Measurements from ENCODE around the gene CALHM5.

Gene CALHM5

GRCh38 chr6:116507324-116507723 lies 4.1 kb upstream of the CALHM5 start:
- no peak for DNase-seq (ENCODE audit: low read depth in 3 of 3, low spot score in 1 of 3)

- no peak for DNase-seq (ENCODE audit: low read depth in 3 of 3, low spot score in 1 of 3)
These were observed 2.9 kb upstream of the CALHM5 start for GRCh38 chr6:116508527-116508926.

GRCh38 chr6:116512111-116512559 lies 696 bp downstream of the CALHM5 start:
- no peak for DNase-seq (ENCODE audit: low read depth in 3 of 3, low spot score in 1 of 3)

GRCh38 chr6:116512734-116513133 lies 1.3 kb downstream of the CALHM5 start:
- DNase-seq (ENCODE audit: low read depth in 3 of 3, low spot score in 1 of 3) = no peak

GRCh38 chr6:116513224-116513875 lies 1.9 kb downstream of the CALHM5 start:
- DNase-seq (ENCODE audit: low read depth in 3 of 3, low spot score in 1 of 3) = no peak

GRCh38 chr6:116514111-116514510 lies 2.7 kb downstream of the CALHM5 start:
- no peak for DNase-seq (ENCODE audit: low read depth in 3 of 3, low spot score in 1 of 3)

- DNase-seq (ENCODE audit: low read depth in 3 of 3, low spot score in 1 of 3) = no peak
These were observed 3.7 kb downstream of the CALHM5 start for GRCh38 chr6:116515141-116515540.

- no peak for DNase-seq (ENCODE audit: low read depth in 3 of 3, low spot score in 1 of 3)
These were observed 7.4 kb downstream of the CALHM5 start for GRCh38 chr6:116518621-116519368.

GRCh38 chr6:116522896-116523295 lies 11.5 kb downstream of the CALHM5 start:
- DNase-seq (ENCODE audit: low read depth in 3 of 3, low spot score in 1 of 3) = no peak

- no peak for DNase-seq (ENCODE audit: low read depth in 3 of 3, low spot score in 1 of 3)
These were observed 12.8 kb downstream of the CALHM5 start for GRCh38 chr6:116524236-116524635.

GRCh38 chr6:116528133-116528532 lies 16.7 kb downstream of the CALHM5 start:
- DNase-seq (ENCODE audit: low read depth in 3 of 3, low spot score in 1 of 3) = no peak

- DNase-seq (ENCODE audit: low read depth in 3 of 3, low spot score in 1 of 3) = no peak
These were observed 17.3 kb downstream of the CALHM5 start for GRCh38 chr6:116528780-116529179.

GRCh38 chr6:116529466-116530290 lies 18.2 kb downstream of the CALHM5 start:
- DNase-seq (ENCODE audit: low read depth in 3 of 3, low spot score in 1 of 3) = no peak

- DNase-seq (ENCODE audit: low read depth in 3 of 3, low spot score in 1 of 3) = no peak
These were observed 19.0 kb downstream of the CALHM5 start for GRCh38 chr6:116530436-116530835.

GRCh38 chr6:116531675-116532570 lies 20.5 kb downstream of the CALHM5 start:
- peak in 2 of 3 donors; percentile 13 to 18 for DNase-seq (ENCODE audit: low read depth in 3 of 3, low spot score in 1 of 3)

GRCh38 chr6:116533233-116533957 lies 22.0 kb downstream of the CALHM5 start:
- no peak for DNase-seq (ENCODE audit: low read depth in 3 of 3, low spot score in 1 of 3)

- no peak for DNase-seq (ENCODE audit: low read depth in 3 of 3, low spot score in 1 of 3)
These were observed 23.7 kb downstream of the CALHM5 start for GRCh38 chr6:116535109-116535508.

GRCh38 chr6:116536216-116536621 lies 24.8 kb downstream of the CALHM5 start:
- no peak for DNase-seq (ENCODE audit: low read depth in 3 of 3, low spot score in 1 of 3)

GRCh38 chr6:116542426-116542825 lies 31.0 kb downstream of the CALHM5 start:
- DNase-seq (ENCODE audit: low read depth in 3 of 3, low spot score in 1 of 3) = no peak

- DNase-seq (ENCODE audit: low read depth in 3 of 3, low spot score in 1 of 3) = no peak
These were observed 31.7 kb downstream of the CALHM5 start for GRCh38 chr6:116543149-116543548.
